CD4-positive, alpha-beta T cell treated with Interleukin-2 at 100 ng/mL for 4 hours (primary cell): ENCODE measurements around the gene NHSL1.
"Not testable (repeated sequence)": the region's sequence is repeated elsewhere in the genome, so short reads cannot be mapped to it uniquely, and the experiment has no call there.

Experiments used
- DNase-seq: peaks from one replicate; pipeline ENCODE4 v3.0.0-alpha.2; 2020; ENCODE audit warnings: low spot score

The NHSL1 gene

GRCh38 chr6:138425256-138425655, 74.0 kb downstream of the NHSL1 start:
- not testable (repeated sequence) for DNase-seq

DNA sequence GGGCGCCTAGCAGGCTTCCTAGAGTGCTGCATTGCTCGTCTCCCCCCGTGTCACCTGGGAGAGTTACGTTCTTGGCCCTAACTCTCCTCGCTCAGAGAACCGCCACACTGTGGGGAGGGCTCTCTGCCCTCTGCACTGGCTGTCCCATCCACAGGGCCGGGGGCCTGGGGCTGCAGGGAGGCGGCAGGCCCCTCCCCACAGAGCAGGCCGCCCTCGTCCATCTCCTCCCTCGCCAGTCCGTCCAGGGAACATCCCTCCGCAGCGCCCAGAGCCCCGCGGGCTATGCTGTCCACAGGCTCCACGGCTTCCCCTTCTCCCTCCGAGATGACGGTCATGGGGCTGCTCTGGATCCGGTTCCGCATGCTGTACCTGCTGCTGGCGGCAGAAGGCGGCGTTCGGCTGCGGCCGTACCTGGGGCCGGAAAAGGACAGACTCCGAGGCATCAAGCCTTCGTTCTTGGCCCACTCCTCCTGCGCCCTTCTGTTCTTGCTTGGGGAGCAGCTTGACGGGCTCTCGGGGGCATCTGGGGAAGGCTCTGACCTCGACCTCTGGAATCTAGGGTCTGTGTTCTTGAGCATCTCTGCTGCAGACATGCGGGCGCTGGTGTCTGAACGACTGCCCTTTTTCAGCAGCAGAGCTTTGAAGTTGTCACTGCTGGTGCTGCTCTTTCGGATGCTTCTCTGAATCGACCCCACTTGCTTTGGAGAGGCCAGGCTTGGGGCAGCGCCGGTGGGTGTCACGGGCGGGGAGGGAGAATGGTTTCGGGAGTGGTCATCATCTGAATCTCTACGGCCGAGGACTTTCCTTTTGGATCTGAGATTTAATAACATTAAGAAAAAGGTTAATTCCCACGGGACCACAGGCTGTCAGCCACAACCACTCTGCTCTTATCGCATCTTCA, 75.0 kb downstream of the NHSL1 start:
- no peak for DNase-seq

- no peak for DNase-seq
Measured at GRCh38 chr6:138422861-138423260, 76.4 kb downstream of the NHSL1 start.

GRCh38 chr6:138421608-138422007, 77.7 kb downstream of the NHSL1 start:
- no peak for DNase-seq

- no peak for DNase-seq
Measured at GRCh38 chr6:138421089-138421488, 78.2 kb downstream of the NHSL1 start.

GRCh38 chr6:138420356-138420755, 78.9 kb downstream of the NHSL1 start:
- DNase-seq = no peak

- no peak for DNase-seq
Measured at GRCh38 chr6:138419766-138420165, 79.5 kb downstream of the NHSL1 start.

- DNase-seq = no peak
Measured at GRCh38 chr6:138418118-138418742, 81.1 kb downstream of the NHSL1 start.

DNA sequence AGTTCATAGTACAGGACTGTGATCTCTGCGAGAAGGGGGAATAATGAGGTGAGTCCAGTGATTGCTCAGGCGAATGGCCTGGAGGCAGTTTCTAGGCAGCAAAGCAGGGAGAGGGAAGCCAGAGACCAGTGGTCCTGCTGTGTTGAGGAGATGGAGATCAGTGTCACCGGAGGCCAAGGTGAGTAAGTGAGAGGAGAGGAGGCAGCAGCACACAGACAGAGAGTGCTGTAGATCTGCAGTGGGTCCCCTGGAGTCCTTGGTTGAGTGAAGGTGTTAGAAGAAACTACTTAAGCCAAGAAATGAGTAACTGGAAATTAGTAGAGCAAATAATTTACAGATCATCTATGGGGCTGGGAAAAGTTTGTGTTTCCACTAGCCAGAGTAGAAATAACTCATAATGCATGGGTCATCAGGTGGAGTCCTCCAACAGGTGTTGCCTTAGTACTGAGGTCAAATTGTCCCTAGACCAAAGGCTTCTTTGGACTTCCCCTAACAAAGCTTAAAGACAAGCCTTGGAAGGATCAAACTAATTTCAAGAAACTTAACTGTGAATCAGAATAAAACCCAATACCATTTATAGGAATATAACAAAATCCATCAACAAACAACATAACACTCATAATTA, 81.7 kb downstream of the NHSL1 start:
- no peak for DNase-seq

DNA sequence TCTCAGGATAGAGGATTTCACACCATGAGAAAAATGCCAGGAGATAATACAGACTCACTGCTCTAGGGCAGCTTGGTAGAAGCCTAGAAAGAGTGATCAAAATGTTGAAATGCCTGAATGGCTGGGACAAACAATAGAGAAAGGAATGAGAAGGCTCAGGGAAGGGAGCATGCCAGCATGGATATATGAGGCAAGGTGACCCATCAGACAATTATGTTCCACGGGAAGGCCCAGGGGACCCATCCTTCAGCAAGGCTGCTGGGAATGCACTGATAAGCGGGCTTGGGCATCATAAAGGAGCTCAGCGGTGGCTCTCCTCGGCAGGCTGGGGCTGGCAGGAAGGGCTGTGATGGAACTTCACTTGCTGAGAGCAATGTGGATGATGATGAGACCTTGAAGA, 83.1 kb downstream of the NHSL1 start:
- DNase-seq = no peak

GRCh38 chr6:138415125-138415524, 84.2 kb downstream of the NHSL1 start:
- no peak for DNase-seq

- DNase-seq = no peak
Measured at GRCh38 chr6:138410972-138411880, 88.1 kb downstream of the NHSL1 start.

DNA sequence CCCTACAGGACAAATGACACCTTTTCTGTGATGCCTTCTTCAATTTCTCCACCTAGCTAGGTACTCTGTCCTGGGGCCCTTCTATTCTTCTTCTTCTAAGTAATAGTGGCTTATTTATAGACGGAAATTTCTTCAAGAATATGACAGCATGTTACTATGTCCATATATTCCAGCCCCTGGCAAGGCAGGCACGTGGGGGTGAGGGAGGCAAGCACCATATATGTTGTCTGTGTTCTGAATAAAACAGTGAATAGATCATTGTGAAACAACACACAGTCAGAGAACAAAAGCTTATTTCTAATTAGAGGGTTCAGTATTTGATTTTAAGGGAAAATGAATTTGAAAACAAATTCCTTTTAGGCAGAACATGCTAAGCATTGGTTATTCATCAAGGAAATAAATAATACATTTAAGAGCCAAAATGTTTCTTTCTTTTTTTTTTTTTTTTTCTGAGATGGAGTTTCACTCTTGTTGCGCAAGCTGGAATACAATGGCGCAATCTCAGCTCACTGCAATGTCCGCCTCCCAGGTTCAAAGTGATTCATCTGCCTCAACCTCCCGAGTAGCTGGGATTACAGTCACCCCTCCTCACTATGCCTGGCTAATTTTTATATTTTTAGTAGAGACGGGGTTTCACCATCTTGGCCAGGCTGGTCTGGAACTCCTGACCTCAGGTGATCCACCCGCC, 89.1 kb downstream of the NHSL1 start:
- DNase-seq = no peak

GRCh38 chr6:138406443-138406842, 92.9 kb downstream of the NHSL1 start:
- DNase-seq = no peak

- no peak for DNase-seq
Measured at GRCh38 chr6:138405816-138406413, 93.4 kb downstream of the NHSL1 start.

DNA sequence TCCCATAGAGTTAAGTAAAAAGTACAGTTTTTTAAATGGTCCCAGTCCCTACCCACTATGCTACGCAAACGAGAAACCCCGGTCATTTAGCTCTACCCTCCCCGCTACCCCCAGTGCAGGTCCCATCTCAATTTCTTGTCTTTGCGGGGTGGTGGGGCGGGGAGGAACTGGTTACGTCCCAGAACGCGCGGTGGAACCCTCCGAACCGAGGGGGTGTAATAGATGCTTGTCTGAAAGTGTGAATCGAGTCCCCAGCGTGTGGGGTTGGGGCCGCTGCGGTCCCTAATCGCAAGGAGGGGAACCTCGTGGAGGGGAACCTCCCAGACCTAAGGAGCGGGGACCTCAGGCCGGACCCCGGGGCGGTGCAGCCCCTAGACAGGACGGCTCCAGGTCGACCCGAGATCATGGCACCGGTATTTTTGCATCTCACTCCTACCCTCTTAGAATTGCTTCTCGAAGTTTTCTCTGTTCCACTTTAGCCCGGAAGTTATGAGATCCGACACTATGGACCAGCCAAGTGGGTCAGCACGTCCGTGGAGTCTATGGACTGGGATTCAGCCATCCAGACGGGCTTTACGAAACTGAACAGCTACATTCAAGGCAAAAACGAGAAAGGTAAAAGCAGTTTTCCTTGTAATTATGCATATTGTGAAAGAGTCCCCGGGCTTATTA, 94.5 kb downstream of the NHSL1 start:
- peak; percentile 29 for DNase-seq

DNA sequence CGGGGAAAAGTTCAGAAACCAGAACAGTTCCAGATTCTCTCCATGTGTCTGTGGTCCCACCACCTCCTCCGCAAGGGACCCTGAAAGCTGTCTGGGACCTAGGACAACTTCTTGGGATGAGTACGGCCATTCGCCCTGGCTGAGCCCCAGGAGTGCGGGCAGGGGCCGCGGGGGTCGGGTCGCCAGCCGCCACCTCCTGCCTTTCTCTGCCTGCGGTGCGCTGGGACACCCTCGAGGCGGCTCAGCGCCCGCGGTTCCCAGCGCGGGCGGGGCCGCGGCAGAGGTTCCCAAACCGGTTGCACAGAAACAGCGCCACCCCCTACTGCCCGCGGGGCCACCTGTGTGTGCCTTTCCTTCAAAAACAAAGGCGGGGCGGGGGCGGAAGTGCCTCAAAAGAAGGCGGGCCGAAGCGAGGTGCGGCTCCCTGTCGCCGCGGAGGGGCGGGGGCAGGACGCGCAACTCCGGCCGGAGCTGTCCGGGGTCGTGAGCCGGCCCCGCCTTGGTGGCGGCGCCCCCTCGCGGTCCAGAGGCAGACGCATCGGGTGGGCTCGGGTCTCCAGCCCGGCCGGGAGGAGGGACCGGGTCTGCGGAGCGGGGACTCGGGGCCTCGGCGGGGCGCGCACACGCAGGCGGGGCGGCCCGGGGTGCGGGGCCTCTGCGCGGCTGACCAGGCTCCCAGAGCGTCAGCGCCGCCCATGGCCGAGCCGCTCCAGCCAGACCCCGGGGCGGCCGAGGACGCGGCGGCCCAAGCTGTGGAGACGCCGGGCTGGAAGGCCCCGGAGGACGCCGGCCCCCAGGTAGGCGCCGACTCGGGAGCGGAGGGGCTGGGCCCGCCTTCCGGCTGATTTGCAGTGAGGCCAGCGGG, 95.3 kb downstream of the NHSL1 start, which contains the start of gene HEBP2:
Gene HEBP2, plus strand, starts transcription at position 423 of the 865 bp plus-strand sequence. Its CDS starts 273 bp downstream, at position 696.
- DNase-seq = peak; percentile 94

GRCh38 chr6:138403324-138403800, 95.9 kb downstream of the NHSL1 start:
- DNase-seq = peak; percentile 46

- DNase-seq = no peak
Measured at GRCh38 chr6:138402838-138403187, 96.5 kb downstream of the NHSL1 start.
